ENCODE results near the gene KRTAP10-4. TPM values are rescaled to one million over a fixed set of nuclear protein-coding genes. Genes with fewer than 3 reads are reported as not detected.

The KRTAP10-4 gene
- total and polyA plus RNA-seq, 2 of the 4 experiments (the other 2 are of a cell fraction), result not detected

DNA sequence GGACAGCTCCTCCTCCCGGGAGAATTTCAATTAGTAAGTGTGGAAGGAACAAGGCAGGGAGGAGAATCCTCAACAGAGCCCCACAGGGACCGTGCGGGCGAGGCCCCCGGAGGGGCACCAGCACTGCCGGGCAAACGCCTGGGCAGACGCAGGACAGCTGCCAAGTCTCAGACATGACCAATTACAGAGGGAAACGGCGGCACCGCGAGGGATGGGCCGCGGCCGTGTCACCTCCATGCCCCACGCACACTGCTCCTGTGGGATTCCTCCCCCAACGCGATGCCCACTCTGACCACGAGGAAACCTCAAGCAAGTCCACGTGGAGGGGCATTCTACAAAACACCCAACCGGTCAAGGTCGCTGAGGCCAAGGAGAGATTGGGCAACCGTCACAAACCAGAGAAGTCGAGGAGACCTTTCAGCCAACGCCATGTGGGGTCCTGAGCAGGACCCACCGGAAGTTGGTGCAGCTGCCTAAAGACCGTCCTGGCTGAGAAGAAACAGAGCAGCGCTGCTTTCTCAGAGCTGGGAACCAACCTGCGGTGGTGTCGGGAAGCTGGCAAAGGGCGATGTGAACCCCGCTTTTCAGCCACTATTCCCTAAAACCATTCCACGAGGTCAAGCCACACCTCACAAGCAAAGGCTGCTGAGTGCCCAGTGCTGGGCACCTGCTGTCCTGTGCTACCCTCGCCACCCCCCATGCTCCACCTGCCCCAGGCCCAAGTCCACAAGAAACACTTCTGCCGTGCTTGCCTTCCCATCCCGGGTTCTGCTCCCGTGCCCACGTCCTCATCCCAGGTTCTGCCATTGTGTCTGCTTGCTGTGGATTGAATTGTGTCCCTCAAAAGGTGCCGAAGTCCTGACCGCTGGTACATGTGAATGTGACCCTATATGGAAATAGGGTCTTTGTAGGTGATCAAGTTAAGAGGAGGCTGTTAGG, 1.4 kb upstream of the KRTAP10-4 start:
- CTCF ChIA-PET, result no interaction called here
- BruUV-seq (replicated peaks), result no TSS peak
- 76% methylated on average over 19 of the region's 40 CpGs; no CpG with 5 or more reads in 1 of the 2 experiments for WGBS, 2 experiments (ENCODE audit: extremely low coverage in 2 of 2, insufficient read length in 1 of 2)

More for the DNA sequence above, 1.4 kb upstream of the KRTAP10-4 start:
- no peak overlapping the region for H3K56ac ChIP-seq (ENCODE audit: extremely low read depth, insufficient read depth, low read length)
- H3K4me3 ChIP-seq (ENCODE audit: insufficient read depth, low read depth, low read length), result no peak overlapping the region
- no peaks in the 10 kb centered on the region for H3K79me1 ChIP-seq (ENCODE audit: low read depth in 1 of 2, low read length in 2 of 2)
- no peaks in the 10 kb centered on the region for H4K20me1 ChIP-seq (ENCODE audit: insufficient read depth, low read length)
- no peak overlapping the region for H3K27ac ChIP-seq (ENCODE audit: insufficient read depth, low read length)
- POLR2A ChIA-PET (ENCODE audit: unreplicated experiment), result no interaction called here
- H3K36me3 ChIP-seq (ENCODE audit: control insufficient read depth, insufficient read depth, low read length), result no peaks in the 10 kb centered on the region
- H2BK20ac ChIP-seq (ENCODE audit: low read depth, low read length), result no peak overlapping the region
- no peak overlapping the region for H3K9ac ChIP-seq (ENCODE audit: low read depth, low read length)
- no peak overlapping the region for H2AK5ac ChIP-seq (ENCODE audit: low read depth, low read length)
- no peak overlapping the region for H3K4me2 ChIP-seq (ENCODE audit: low read depth, low read length)
- no peaks in the 10 kb centered on the region for H3K4me1 ChIP-seq (ENCODE audit: control insufficient read depth, insufficient read depth, low read length)
- no peak overlapping the region for H2AFZ ChIP-seq (replicated peaks; ENCODE audit: low read length, poor library complexity)
- intact Hi-C loops (cut with micrococcal nuclease) (no loop called here), dilution Hi-C loops (cut with HindIII; ENCODE audit: low sequenced_read_pairs, unreplicated experiment) (no loop called here), in situ Hi-C loops (cut with MboI; ENCODE audit: low sequenced_read_pairs) (no loop called here)
- peaks cover 4% of the 10 kb centered on the region for H3K9me3 ChIP-seq (ENCODE audit: control insufficient read depth, insufficient read depth, low read length)
- ATAC-seq (ENCODE audit: low read depth) (no peak), DNase-seq (no peak)
- no peaks in the 10 kb centered on the region for H3K9me1 ChIP-seq (ENCODE audit: insufficient read depth, low read length)
- H4K8ac ChIP-seq (ENCODE audit: low read depth in 2 of 2, low read length in 2 of 2), result no peak overlapping the region
- no peak overlapping the region for H2AK9ac ChIP-seq (replicated peaks; ENCODE audit: low read depth, low read length, poor library complexity)
- no peak overlapping the region for H2BK120ac ChIP-seq (ENCODE audit: low read depth, low read length)
- no peak for TF ChIP-seq RCOR1 (IDR thresholded peaks at IDR 0.05; ENCODE audit: insufficient replicate concordance, low read length)
- no peak for TF ChIP-seq BHLHE40 (IDR thresholded peaks at IDR 0.05; ENCODE audit: low read depth, low read length)
- H2BK5ac ChIP-seq (ENCODE audit: low read depth, low read length, poor library complexity, severe bottlenecking), result no peak overlapping the region
- H3K4ac ChIP-seq (ENCODE audit: low read depth, low read length), result no peak overlapping the region
- peaks cover 3% of the 10 kb centered on the region; the same call in 1 of the 2 replicates for H3K27me3 ChIP-seq (ENCODE audit: control insufficient read depth, insufficient read depth, low read length)
- H3K14ac ChIP-seq (replicated peaks; ENCODE audit: low read depth, low read length), result no peak overlapping the region
- H2BK15ac ChIP-seq (ENCODE audit: low read depth, low read length), result no peak overlapping the region
- no peak overlapping the region for H4K5ac ChIP-seq (ENCODE audit: low read depth, low read length)
- no peak overlapping the region for H3K18ac ChIP-seq (ENCODE audit: low read depth, low read length)
- no peak overlapping the region for H4K91ac ChIP-seq (ENCODE audit: insufficient read depth, low read depth, low read length)
- H3K23ac ChIP-seq (ENCODE audit: low read depth, low read length), result no peak overlapping the region

Measured in IMR-90 (cell line).